Vagina (tissue), 2 donors: ENCODE data around the gene ARHGEF2. TPM values are rescaled to one million over a fixed set of nuclear protein-coding genes. Genes with fewer than 3 reads are reported as not detected.

Experiments used
- DNase-seq, 2 donors: peaks; one replicate each; pipeline ENCODE4 v3.0.0-alpha.2; 2017; ENCODE audit errors: extremely low spot score in 2 of 2
- H3K27ac ChIP-seq: fragments of 200-600 bp; sonication (generic); one replicate; pipeline ENCODE4 v1.5.1; 2019
- H3K27me3 ChIP-seq: fragments of 200-600 bp; sonication (generic); one replicate; pipeline ENCODE4 v1.5.1; 2019
- H3K36me3 ChIP-seq, 2 donors: fragments of 200-600 bp; sonication (generic); one replicate each; pipeline ENCODE4 v1.5.1; 2017 to 2019
- H3K4me1 ChIP-seq: fragments of 200-600 bp; sonication (generic); one replicate; pipeline ENCODE4 v1.5.1; 2019
- H3K4me3 ChIP-seq, 2 donors: fragments of 200-600 bp; sonication (generic); 1 replicate in 1 of 2; 2 replicates in 1 of 2; pipeline ENCODE4 v1.5.1; 2016 to 2019
- H3K9me3 ChIP-seq: fragments of 200-600 bp; sonication (generic); one replicate; pipeline ENCODE4 v1.5.1; 2019
- CTCF ChIP-seq, 3 experiments: fragments of 450-650 bp in 2 of 3; fragments of 200-600 bp in 1 of 3; sonication (generic) in 1 of 3; IDR thresholded peaks; one replicate each; pipeline ENCODE4 v1.5.1; 2017 to 2019; ENCODE audit warnings: antibody characterized with exemption in 3 of 3, mild to moderate bottlenecking in 2 of 3, moderate library complexity in 2 of 3
- POLR2A ChIP-seq, 2 donors: fragments of 450-650 bp; IDR thresholded peaks; one replicate each; pipeline ENCODE4 v1.6.1; 2017; ENCODE audit warnings: antibody characterized with exemption in 2 of 2, mild to moderate bottlenecking in 2 of 2, moderate library complexity in 2 of 2
- POLR2AphosphoS5 ChIP-seq, 2 donors: sonication (generic); formaldehyde crosslinking; IDR thresholded peaks; one replicate each; pipeline ENCODE4 v1.9.0; 2017; ENCODE audit warnings: antibody characterized with exemption in 2 of 2, mild to moderate bottlenecking in 2 of 2, low read depth in 1 of 2; ENCODE audit not compliant: insufficient read depth in 1 of 2
- intact Hi-C: fragments of 100-400 bp; cut with DNase I; formaldehyde crosslinking; loops from one replicate; pipeline ENCODE4 v1.15.1; 2023
- total RNA-seq: library from RNA; depleted of rRNA; stranded (reverse); fragments of >200 nt; gene quantifications from one replicate; pipeline ENCODE4 v1.2.3, GENCODE V29; 2016

Gene ARHGEF2
- total RNA-seq, 1 donor from 2014 or later, result 76.4 TPM

DNA sequence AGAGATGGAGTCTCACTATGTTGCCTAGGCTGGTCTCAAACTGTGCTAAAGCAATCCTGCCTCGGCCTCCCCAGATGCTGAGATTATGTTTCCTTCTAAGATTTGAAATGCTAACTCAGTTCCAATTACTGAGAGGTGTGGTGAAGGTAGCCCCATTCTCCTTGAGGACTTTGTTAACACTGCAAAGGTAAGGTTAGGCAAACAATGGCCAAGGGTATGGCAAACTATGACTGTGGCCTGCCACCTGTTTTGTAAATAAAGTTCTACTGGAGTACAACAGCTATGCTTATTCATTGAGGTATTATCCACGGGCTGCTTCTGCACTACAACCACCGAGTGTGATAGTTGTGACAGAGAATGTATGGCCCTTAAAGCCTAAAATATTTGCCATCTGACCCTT, 57.6 kb downstream of the ARHGEF2 start:
- peaks cover 0 to 99% of the 10 kb centered on the region in 2 donors for H3K36me3 ChIP-seq

GRCh38 chr1:155919801-155920200, 58.5 kb downstream of the ARHGEF2 start:
- H3K4me3 ChIP-seq, result no peak overlapping the region
- peaks cover 0 to 99% of the 10 kb centered on the region in 2 donors for H3K36me3 ChIP-seq
- no peaks in the 10 kb centered on the region for H3K9me3 ChIP-seq
- H3K27me3 ChIP-seq, result no peaks in the 10 kb centered on the region
- H3K4me1 ChIP-seq, result no peaks in the 10 kb centered on the region
- DNase-seq, result no peak
- intact Hi-C loops, result no loop called here
- no peak overlapping the region for H3K27ac ChIP-seq
- TF ChIP-seq POLR2A (IDR thresholded peaks at IDR 0.05) (no peak), POLR2AphosphoS5 (IDR thresholded peaks at IDR 0.05; ENCODE audit: insufficient read depth in 1 of 2, low read depth in 1 of 2) (no peak), CTCF (IDR thresholded peaks at IDR 0.05) (no peak)

More for the DNA sequence above, 57.6 kb downstream of the ARHGEF2 start:
- Histone ChIP-seq H3K27ac (no peak overlapping the region), H3K9me3 (no peaks in the 10 kb centered on the region), H3K27me3 (no peaks in the 10 kb centered on the region), H3K4me3 (no peak overlapping the region), H3K4me1 (no peaks in the 10 kb centered on the region)
- no peak for DNase-seq
- TF ChIP-seq POLR2A (IDR thresholded peaks at IDR 0.05) (no peak), POLR2AphosphoS5 (IDR thresholded peaks at IDR 0.05; ENCODE audit: insufficient read depth in 1 of 2, low read depth in 1 of 2) (no peak), CTCF (IDR thresholded peaks at IDR 0.05) (no peak)
- intact Hi-C loops, result no loop called here

DNA sequence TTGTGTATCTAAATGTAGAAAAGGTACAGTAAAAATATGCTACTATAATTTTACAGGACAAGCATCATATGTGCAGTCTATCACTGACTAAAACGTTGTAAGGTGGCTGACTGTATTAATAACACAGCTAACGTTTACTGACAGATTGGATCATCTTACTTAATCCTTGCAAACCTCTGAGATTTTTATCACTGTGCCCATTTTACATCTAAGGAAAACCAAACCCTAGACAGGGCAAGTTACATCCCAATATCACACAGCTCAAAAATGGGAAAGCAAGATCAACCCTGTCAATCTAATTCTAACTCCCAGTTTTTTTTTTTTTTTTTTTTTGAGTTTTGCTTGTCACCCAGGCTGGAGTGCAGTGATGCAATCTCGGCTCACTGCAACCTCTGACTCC, 59.7 kb downstream of the ARHGEF2 start:
- no peak overlapping the region for H3K27ac ChIP-seq
- H3K9me3 ChIP-seq, result no peaks in the 10 kb centered on the region
- H3K4me3 ChIP-seq, result no peak overlapping the region
- H3K27me3 ChIP-seq, result no peaks in the 10 kb centered on the region
- no peak for DNase-seq
- no peaks in the 10 kb centered on the region for H3K4me1 ChIP-seq
- peaks cover 0 to 99% of the 10 kb centered on the region in 2 donors for H3K36me3 ChIP-seq
- TF ChIP-seq CTCF (IDR thresholded peaks at IDR 0.05) (no peak), POLR2A (IDR thresholded peaks at IDR 0.05) (no peak), POLR2AphosphoS5 (IDR thresholded peaks at IDR 0.05; ENCODE audit: insufficient read depth in 1 of 2, low read depth in 1 of 2) (no peak)
- intact Hi-C loops, result no loop called here

DNA sequence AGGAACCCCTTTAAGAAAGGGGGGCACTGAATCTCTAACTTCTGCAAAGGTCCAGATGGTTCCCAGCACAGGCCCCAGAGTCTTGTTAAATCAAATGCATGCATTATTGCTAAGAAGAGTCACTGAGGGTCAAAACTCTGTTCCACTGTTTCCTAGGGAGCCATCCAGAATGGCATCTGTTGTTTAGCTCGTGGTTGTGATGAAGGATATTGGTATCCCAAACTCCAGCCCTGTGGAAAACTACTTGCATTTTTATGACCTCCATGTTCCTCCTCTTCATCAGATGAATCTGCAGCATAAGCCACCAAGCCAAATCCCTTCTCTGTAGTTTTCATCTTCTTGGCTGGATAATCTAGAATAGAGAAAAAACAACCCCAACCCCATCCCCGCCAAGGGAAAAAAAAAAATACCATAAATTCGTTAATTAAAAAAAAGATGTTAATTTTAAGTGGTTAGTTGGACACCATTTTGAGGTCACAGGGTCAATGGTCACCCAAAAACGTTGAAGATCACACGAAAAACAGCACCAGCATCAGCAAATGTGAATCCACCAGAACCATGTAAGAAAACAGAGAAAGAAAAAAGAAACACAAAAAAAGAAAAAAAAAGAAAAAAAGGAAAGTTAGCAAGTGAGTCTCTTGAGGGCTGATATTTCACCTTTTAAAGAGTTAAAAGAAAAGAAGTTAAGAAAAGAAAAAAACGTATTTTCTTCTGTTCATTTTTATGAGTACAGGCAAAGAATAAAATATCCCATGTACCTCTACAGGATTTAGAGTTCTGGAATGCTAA, 64.2 kb downstream of the ARHGEF2 start:
- TF ChIP-seq CTCF (IDR thresholded peaks at IDR 0.05) (no peak), POLR2A (IDR thresholded peaks at IDR 0.05) (no peak), POLR2AphosphoS5 (IDR thresholded peaks at IDR 0.05; ENCODE audit: insufficient read depth in 1 of 2, low read depth in 1 of 2) (no peak)
- no peak for DNase-seq
- H3K27ac ChIP-seq, result no peak overlapping the region
- H3K4me3 ChIP-seq, result no peak overlapping the region
- no peaks in the 10 kb centered on the region for H3K9me3 ChIP-seq
- no peaks in the 10 kb centered on the region for H3K27me3 ChIP-seq
- H3K36me3 ChIP-seq, result peaks cover 0 to 71% of the 10 kb centered on the region in 2 donors
- peaks cover 22% of the 10 kb centered on the region for H3K4me1 ChIP-seq
- intact Hi-C loops, result no loop called here

- intact Hi-C loops, result no loop called here
- no peaks in the 10 kb centered on the region for H3K9me3 ChIP-seq
- peaks cover 22% of the 10 kb centered on the region for H3K4me1 ChIP-seq
- H3K4me3 ChIP-seq, result no peak overlapping the region
- no peak for TF ChIP-seq POLR2A (IDR thresholded peaks at IDR 0.05)
- H3K27ac ChIP-seq, result peak overlapping the region; percentile 98
- H3K36me3 ChIP-seq, result peaks cover 0 to 68% of the 10 kb centered on the region in 2 donors
- H3K27me3 ChIP-seq, result no peaks in the 10 kb centered on the region
- DNase-seq, result no peak
Observed at GRCh38 chr1:155912056-155912536, 66.3 kb downstream of the ARHGEF2 start.
